DMS79 (cell line): ENCODE results near the gene CLIP3.
"Not testable (repeated sequence)": the region's sequence is repeated elsewhere in the genome, so short reads cannot be mapped to it uniquely, and the experiment has no call there.

Source experiments
- DNase-seq: peaks from one replicate; lab custom pipeline; 2025; lab: John Stamatoyannopoulos, UW

CLIP3 gene

DNA sequence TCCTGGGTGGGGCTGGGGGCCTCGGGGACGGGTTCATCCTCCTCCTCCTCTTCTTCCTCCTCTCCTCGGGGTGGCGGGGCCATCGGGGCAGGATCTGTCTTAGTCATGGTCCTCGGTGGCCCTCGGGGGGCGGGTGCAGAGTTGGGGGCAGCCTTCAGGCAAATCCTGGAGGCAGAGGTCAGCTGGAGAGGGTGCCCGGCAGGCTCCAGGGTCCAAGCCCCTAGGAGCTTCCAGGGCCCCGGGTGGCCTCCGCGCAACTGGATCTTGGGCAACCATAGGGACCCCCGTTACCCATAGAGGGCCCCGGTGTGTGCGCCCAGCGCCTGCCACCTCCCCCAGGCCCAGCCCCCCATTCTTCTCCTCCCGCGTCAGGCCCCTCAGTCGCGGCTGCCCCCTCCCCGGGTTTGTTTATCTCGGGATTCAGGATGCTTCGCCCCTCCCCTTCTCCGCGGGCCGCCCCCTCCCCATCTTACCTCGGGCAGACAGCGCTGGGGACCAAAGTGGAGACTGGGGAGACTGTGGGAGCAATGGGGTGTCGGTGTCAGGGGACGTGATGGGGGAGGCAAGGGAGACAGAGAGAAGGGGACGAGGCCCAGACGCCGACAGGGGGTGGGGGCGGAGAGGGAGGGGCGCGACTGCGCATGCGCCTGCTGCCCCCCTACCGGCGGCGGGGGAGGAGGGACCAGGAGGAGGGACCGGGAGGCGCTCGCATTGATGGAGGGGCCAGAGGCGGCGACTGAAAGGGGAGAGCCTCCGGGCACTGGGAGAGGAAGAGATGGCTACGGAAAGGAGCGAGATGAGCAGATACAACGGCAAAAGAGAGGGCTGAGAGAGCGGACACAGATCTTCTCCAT, at the start of gene CLIP3:
TSS of gene CLIP3 (minus strand) at position 623 of the 854 bp plus-strand sequence. CDS start at position 107, 516 bp downstream.
- DNase-seq = peak; percentile 35

- DNase-seq = no peak
Measured at GRCh38 chr19:36081894-36082293, 49.2 kb upstream of the CLIP3 start.

DNA sequence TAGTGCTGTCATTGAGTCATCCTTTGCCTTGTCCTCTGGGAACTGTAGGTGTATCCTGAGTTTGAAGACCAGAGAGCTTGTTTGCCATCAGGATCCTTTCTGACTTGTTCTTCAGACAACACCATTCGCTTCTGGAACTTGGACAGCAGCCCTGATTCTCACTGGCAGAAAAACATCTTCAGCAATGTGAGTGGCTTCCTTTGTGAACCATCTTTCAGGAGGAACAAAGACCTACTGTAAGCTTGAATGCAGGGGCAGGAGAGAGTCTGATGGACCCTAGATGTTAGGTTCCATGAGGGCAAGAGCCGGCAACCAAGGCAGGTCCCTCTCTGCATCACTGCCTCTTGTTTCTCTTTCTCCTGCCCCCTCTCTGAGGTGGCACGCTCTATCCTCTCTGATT, 48.7 kb upstream of the CLIP3 start:
- no peak for DNase-seq

GRCh38 chr19:36079389-36079945, 46.8 kb upstream of the CLIP3 start:
- no peak for DNase-seq

GRCh38 chr19:36073121-36073876, 40.6 kb upstream of the CLIP3 start:
- DNase-seq = no peak

- no peak for DNase-seq
Measured at GRCh38 chr19:36072081-36072480, 39.4 kb upstream of the CLIP3 start.

DNA sequence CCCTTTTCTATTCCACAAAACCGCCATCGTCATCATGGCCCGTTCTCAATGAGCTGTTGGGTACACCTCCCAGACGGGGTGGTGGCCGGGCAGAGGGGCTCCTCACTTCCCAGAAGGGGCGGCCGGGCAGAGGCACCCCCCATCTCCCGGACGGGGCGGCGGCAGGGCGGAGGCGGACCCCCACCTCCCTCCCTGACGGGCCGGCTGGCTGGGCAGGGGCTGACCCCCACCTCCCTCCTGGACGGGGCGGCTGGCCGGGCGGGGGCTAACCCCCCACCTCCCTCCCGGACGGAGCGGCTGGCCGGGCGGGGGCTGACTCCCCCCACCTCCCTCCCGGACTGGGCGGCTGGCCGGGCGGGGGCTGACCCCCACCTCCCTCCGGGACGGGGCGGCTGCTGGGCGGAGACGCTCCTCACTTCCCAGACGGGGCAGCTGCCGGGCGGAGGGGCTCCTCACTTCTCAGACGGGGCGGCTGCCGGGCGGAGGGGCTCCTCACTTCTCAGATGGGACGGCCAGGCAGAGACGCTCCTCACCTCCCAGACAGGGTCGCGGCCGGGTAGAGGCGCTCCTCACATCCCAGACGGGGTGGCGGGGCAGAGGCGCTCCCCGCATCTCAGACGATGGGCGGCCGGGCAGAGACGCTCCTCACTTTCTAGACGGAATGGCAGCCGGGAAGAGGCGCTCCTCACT, 36.3 kb upstream of the CLIP3 start:
- not testable (repeated sequence) for DNase-seq

DNA sequence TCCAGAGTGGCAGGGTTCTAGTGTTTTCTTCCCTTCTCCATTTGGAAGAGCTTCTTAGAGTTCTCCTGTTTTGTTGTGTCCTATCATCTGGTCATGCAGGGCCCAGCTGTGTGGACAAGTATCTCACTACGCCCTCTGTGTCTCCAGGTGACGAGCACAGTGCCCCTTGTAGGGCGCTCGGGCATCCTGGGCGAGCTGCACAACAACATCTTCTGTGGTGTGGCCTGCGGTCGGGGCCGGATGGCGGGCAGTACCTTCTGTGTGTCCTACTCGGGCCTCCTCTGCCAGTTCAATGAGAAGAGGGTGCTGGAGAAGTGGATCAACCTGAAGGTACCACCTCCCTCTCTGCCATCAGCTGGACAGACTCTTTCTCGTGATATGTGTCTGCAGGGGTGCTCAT, 35.0 kb upstream of the CLIP3 start:
- no peak for DNase-seq

DNA sequence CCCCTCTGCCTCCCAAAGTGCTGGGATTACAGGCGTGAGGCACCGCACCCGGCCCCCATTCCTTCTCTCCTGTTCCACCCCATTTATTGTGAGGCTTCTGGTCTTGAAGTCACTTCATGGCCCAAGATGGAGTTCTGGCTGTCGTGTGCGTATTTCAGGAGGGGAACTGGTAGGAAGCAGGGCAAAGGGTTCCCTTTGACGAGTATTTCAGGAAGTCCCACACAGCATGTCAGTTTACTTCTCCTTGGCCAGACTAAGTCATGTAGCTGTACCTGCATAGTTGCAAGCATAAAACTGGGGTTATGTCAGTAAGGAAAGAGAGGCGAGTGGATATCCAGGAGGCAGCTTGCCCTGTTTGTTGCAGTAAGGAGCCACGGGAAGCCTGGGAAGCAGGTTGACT, 32.2 kb upstream of the CLIP3 start:
- DNase-seq = no peak

GRCh38 chr19:36061367-36061766, 28.7 kb upstream of the CLIP3 start:
- DNase-seq = no peak

- DNase-seq = no peak
Measured at GRCh38 chr19:36060430-36060829, 27.8 kb upstream of the CLIP3 start.

GRCh38 chr19:36059180-36059910, 26.7 kb upstream of the CLIP3 start:
- no peak for DNase-seq

- no peak for DNase-seq
Measured at GRCh38 chr19:36058481-36059179, 26.0 kb upstream of the CLIP3 start.

DNA sequence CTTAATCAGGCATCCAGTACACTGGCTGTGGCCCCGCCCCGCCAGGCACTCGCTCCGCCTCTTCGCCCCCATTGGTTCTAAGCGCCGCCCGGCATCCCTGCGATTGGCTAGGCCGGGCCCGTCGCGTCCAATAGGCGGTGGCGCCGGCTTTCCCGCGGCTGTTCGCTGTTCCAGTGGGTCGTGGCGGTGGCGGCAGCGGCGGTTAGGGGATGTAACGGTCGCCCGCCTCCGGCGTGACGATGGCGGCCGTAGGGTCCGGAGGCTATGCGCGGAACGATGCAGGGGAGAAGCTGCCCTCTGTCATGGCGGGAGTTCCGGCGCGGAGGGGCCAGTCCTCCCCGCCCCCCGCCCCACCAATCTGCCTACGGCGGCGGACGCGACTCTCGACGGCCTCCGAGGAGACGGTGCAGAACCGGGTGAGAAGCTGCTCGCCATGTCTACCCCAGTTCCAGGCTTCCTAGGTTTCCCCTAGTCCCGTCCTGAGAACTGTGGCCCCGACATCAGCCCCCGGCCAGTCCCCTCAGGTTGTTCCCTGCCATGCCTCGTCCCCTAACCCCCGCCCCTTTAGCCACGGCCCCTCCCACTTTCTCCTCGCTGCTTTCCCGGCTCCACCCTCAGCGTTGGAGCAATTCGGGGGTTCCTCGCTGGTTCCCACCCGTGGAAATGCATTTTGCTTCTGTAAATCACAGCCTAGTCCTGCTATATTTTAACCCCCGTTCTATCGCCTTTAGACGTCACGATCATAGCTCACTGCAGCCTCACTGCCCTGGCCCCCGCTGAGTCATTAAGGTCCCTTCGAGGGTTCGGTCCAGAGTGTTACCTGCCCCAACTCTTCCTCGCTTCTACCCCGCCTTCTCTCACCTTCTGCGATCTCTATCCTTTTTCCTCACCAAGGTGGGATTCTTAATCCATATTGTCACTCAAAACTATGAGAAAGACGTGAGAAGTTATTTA, 22.3 kb upstream of the CLIP3 start, which contains the start of gene WDR62:
TSS of gene WDR62 (plus strand) at position 165 of the 954 bp plus-strand sequence. CDS start at position 240, 75 bp downstream.
- peak; percentile 89 for DNase-seq

DNA sequence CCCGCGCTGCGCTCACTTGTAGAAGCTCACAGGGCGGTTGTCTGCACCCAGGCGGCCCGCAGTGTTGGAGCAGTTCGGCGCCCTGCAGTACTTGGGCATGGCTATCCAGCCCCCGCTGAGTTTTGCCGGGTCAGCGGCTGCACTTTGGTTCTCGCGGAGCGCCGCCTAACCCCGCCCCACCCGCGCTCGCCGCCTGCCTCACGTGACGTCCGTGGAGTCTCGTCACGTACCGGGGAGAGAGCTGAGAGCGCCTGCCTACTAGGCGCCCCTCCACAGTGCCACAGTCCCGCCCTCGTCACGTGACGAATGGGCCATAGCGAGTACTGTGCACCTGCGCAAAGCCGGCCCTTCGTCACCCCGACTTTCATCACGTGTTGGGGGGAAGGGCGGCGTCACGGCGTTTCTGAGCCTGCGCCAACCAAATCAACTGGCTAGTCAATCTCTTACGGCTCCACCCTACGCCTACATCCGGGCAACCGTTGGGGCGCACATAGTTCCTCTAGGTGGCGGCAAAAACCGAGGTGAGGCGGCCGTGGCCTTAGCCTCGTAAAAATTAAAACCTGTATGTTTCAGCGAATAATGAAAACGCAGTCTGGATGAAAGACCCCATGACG, 21.6 kb upstream of the CLIP3 start, which contains the start of gene THAP8:
TSS of gene THAP8 (minus strand) at position 167 of the 614 bp plus-strand sequence. CDS start at position 99, 68 bp downstream.
- peak; percentile 98 for DNase-seq

GRCh38 chr19:36051637-36052036, 19.0 kb upstream of the CLIP3 start:
- DNase-seq = no peak

DNA sequence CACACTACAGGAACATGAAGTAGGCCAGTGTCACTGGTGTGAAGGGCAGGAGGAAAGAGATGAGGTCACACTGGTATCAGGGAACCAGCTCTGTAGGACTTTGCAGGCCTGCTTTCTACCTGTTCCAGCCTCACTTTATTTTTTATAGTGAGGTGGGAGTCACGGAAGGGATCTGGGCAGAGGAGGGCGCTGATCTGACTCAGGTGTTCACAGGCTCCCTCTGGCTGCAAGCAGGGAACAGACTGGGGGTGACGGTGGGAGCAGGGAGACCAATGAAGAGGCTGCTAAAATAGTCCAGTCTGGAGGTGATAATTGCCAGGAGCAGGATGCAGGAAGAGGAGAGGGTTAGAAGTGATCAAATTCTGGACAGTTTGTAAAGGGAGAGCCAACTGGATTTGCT, 18.6 kb upstream of the CLIP3 start:
- no peak for DNase-seq

- DNase-seq = peak; percentile 6
Measured at GRCh38 chr19:36049080-36049698, 16.5 kb upstream of the CLIP3 start.

DNA sequence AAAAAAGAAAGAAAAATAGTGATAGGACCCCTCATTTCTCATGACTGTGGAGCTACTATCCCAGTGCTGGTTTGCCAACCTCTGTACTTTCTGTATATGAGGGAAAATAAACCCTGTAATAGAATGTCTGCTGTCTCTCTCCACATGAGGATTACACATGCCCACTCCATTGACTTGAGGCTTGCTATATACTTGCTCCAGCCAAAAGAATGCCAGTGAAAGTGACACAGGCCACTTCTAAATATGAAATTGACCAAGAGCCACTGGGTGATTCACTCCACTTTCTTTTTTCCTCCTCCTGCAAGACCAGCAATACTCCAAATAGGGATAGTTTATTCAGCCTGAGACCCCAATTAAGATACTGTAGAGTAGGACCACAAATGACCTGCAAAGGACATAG, 15.2 kb upstream of the CLIP3 start:
- DNase-seq = no peak
